KMS-11 (cell line): ENCODE results near the gene THSD1.

Source experiments
- H2AFZ ChIP-seq: fragments of 200-600 bp; sonication (generic); 2 replicates; pipeline ENCODE4 v1.6.1; 2016; ENCODE audit warnings: antibody characterized with exemption, mixed run types, low read depth
- H3K27ac ChIP-seq: fragments of 200-600 bp; sonication (generic); 2 replicates; pipeline ENCODE4 v1.6.1; 2016; ENCODE audit warnings: mild to moderate bottlenecking, mixed run types
- H3K27me3 ChIP-seq: fragments of 200-600 bp; sonication (generic); 2 replicates; pipeline ENCODE4 v1.6.1; 2017; ENCODE audit warnings: mild to moderate bottlenecking, low read depth, mixed run types, moderate library complexity; ENCODE audit not compliant: insufficient read depth
- H3K36me3 ChIP-seq: fragments of 200-600 bp; sonication (generic); 2 replicates; pipeline ENCODE4 v1.6.1; 2017; ENCODE audit warnings: mild to moderate bottlenecking, mixed run types; ENCODE audit not compliant: insufficient read depth
- H3K4me1 ChIP-seq: fragments of 200-600 bp; sonication (generic); 2 replicates; pipeline ENCODE4 v1.6.1; 2016; ENCODE audit warnings: mild to moderate bottlenecking, low read depth, mixed run types; ENCODE audit not compliant: poor library complexity, severe bottlenecking
- H3K4me2 ChIP-seq: fragments of 200-600 bp; sonication (generic); 2 replicates; pipeline ENCODE4 v1.7.0; 2016; ENCODE audit warnings: mild to moderate bottlenecking, mixed run types
- H3K4me3 ChIP-seq: fragments of 200-600 bp; sonication (generic); IDR thresholded peaks from 2 replicates; pipeline ENCODE4 v1.6.1; 2017; ENCODE audit warnings: low read depth, low read length, mixed read lengths; ENCODE audit not compliant: insufficient read depth
- H3K79me2 ChIP-seq: fragments of 200-600 bp; sonication (generic); 2 replicates; pipeline ENCODE4 v1.6.1; 2016; ENCODE audit warnings: low read depth, mixed run types; ENCODE audit not compliant: insufficient read depth
- H3K9ac ChIP-seq: fragments of 200-600 bp; sonication (generic); 2 replicates; pipeline ENCODE4 v1.6.1; 2016; ENCODE audit warnings: mild to moderate bottlenecking, mixed run types
- H4K20me1 ChIP-seq: fragments of 200-600 bp; sonication (generic); 2 replicates; pipeline ENCODE4 v1.6.1; 2016; ENCODE audit warnings: mild to moderate bottlenecking, mixed run types; ENCODE audit not compliant: insufficient read depth
- CTCF ChIP-seq: fragments of 200-600 bp; sonication (generic); conservative IDR thresholded peaks from 2 replicates; pipeline ENCODE4 v1.6.1; 2017; ENCODE audit warnings: low read depth, mild to moderate bottlenecking, antibody characterized with exemption, low read length, moderate library complexity, mixed read lengths

THSD1 gene

GRCh38 chr13:52348983-52349780 lies 56.8 kb downstream of the THSD1 start:
- no peaks in the 10 kb centered on the region for H3K4me1 ChIP-seq
- no peaks in the 10 kb centered on the region for H3K27me3 ChIP-seq
- H3K36me3 ChIP-seq = no peaks in the 10 kb centered on the region
- no peak overlapping the region for H3K4me2 ChIP-seq
- H3K27ac ChIP-seq = no peak overlapping the region
- no peak overlapping the region for H2AFZ ChIP-seq
- no peak overlapping the region for H3K9ac ChIP-seq
- no peaks in the 10 kb centered on the region for H4K20me1 ChIP-seq
- no peak for TF ChIP-seq CTCF
- H3K79me2 ChIP-seq = no peaks in the 10 kb centered on the region
- no peak overlapping the region for H3K4me3 ChIP-seq

- TF ChIP-seq CTCF = no peak
- no peak overlapping the region for H3K27ac ChIP-seq
- H3K27me3 ChIP-seq = no peaks in the 10 kb centered on the region
- H3K79me2 ChIP-seq = no peaks in the 10 kb centered on the region
- no peak overlapping the region for H2AFZ ChIP-seq
- no peak overlapping the region for H3K9ac ChIP-seq
- no peaks in the 10 kb centered on the region for H4K20me1 ChIP-seq
- H3K4me1 ChIP-seq = no peaks in the 10 kb centered on the region
- H3K4me2 ChIP-seq = no peak overlapping the region
- no peak overlapping the region for H3K4me3 ChIP-seq
- no peaks in the 10 kb centered on the region for H3K36me3 ChIP-seq
Observed at GRCh38 chr13:52348071-52348470, 57.9 kb downstream of the THSD1 start.

- H3K4me2 ChIP-seq = no peak overlapping the region
- H3K9ac ChIP-seq = no peak overlapping the region
- H3K4me3 ChIP-seq = no peak overlapping the region
- H3K27me3 ChIP-seq = no peaks in the 10 kb centered on the region
- H3K27ac ChIP-seq = no peak overlapping the region
- no peaks in the 10 kb centered on the region for H3K4me1 ChIP-seq
- no peak for TF ChIP-seq CTCF
- H3K79me2 ChIP-seq = no peaks in the 10 kb centered on the region
- H4K20me1 ChIP-seq = no peaks in the 10 kb centered on the region
- no peak overlapping the region for H2AFZ ChIP-seq
- H3K36me3 ChIP-seq = no peaks in the 10 kb centered on the region
Observed at GRCh38 chr13:52345631-52346251, 60.2 kb downstream of the THSD1 start.

GRCh38 chr13:52345048-52345447 lies 60.9 kb downstream of the THSD1 start:
- Histone ChIP-seq H2AFZ (no peak overlapping the region), H4K20me1 (no peaks in the 10 kb centered on the region), H3K9ac (no peak overlapping the region), H3K4me3 (no peak overlapping the region), H3K4me2 (no peak overlapping the region), H3K36me3 (no peaks in the 10 kb centered on the region), H3K27ac (no peak overlapping the region), H3K4me1 (no peaks in the 10 kb centered on the region), H3K27me3 (no peaks in the 10 kb centered on the region), H3K79me2 (no peaks in the 10 kb centered on the region)
- no peak for TF ChIP-seq CTCF
